Measurements from ENCODE around the gene UQCRHL. TPM values are rescaled to one million over a fixed set of nuclear protein-coding genes. Genes with fewer than 3 reads are reported as not detected.
"Not testable (repeated sequence)": the region's sequence is repeated elsewhere in the genome, so short reads cannot be mapped to it uniquely, and the experiment has no call there.

Gene UQCRHL
- total RNA-seq, 1 donor from 2014 or later: 1.9 TPM

GRCh38 chr1:15835205-15835740, 27.8 kb upstream of the UQCRHL start:
- DNase-seq (ENCODE audit: low read depth): no peak

GRCh38 chr1:15834406-15835204, 27.2 kb upstream of the UQCRHL start:
- TF ChIP-seq CTCF (IDR thresholded peaks at IDR 0.05; ENCODE audit: insufficient read depth, low read length, poor library complexity, severe bottlenecking): no peak
- Histone ChIP-seq H3K36me3 (ENCODE audit: control insufficient read depth, insufficient read depth, low read length) (no peaks in the 10 kb centered on the region), H3K27me3 (ENCODE audit: control insufficient read depth, insufficient read depth, low read length) (no peaks in the 10 kb centered on the region), H3K4me3 (ENCODE audit: low read depth, low read length) (peak overlapping the region; percentile 80)
- no peak for DNase-seq (ENCODE audit: low read depth)

More at GRCh38 chr1:15835205-15835740, 27.8 kb upstream of the UQCRHL start:
- Histone ChIP-seq H3K36me3 (ENCODE audit: control insufficient read depth, insufficient read depth, low read length) (no peaks in the 10 kb centered on the region), H3K4me3 (ENCODE audit: low read depth, low read length) (peak overlapping the region; percentile 80), H3K27me3 (ENCODE audit: control insufficient read depth, insufficient read depth, low read length) (no peaks in the 10 kb centered on the region)
- no peak for TF ChIP-seq CTCF (IDR thresholded peaks at IDR 0.05; ENCODE audit: insufficient read depth, low read length, poor library complexity, severe bottlenecking)

GRCh38 chr1:15833842-15834405, 26.5 kb upstream of the UQCRHL start:
- DNase-seq (ENCODE audit: low read depth): no peak
- no peaks in the 10 kb centered on the region for H3K27me3 ChIP-seq (ENCODE audit: control insufficient read depth, insufficient read depth, low read length)
- TF ChIP-seq CTCF (IDR thresholded peaks at IDR 0.05; ENCODE audit: insufficient read depth, low read length, poor library complexity, severe bottlenecking): no peak
- no peaks in the 10 kb centered on the region for H3K36me3 ChIP-seq (ENCODE audit: control insufficient read depth, insufficient read depth, low read length)
- peak overlapping the region; percentile 80 for H3K4me3 ChIP-seq (ENCODE audit: low read depth, low read length)

- no peak overlapping the region for H3K4me3 ChIP-seq (ENCODE audit: low read depth, low read length)
- no peak for TF ChIP-seq CTCF (IDR thresholded peaks at IDR 0.05; ENCODE audit: insufficient read depth, low read length, poor library complexity, severe bottlenecking)
- DNase-seq (ENCODE audit: low read depth): no peak
- H3K27me3 ChIP-seq (ENCODE audit: control insufficient read depth, insufficient read depth, low read length): no peaks in the 10 kb centered on the region
- H3K36me3 ChIP-seq (ENCODE audit: control insufficient read depth, insufficient read depth, low read length): no peaks in the 10 kb centered on the region
Measured at GRCh38 chr1:15833069-15833679, 25.7 kb upstream of the UQCRHL start.

- Histone ChIP-seq H3K36me3 (ENCODE audit: control insufficient read depth, insufficient read depth, low read length) (no peaks in the 10 kb centered on the region), H3K4me3 (ENCODE audit: low read depth, low read length) (no peak overlapping the region), H3K27me3 (ENCODE audit: control insufficient read depth, insufficient read depth, low read length) (no peaks in the 10 kb centered on the region)
- no peak for TF ChIP-seq CTCF (IDR thresholded peaks at IDR 0.05; ENCODE audit: insufficient read depth, low read length, poor library complexity, severe bottlenecking)
- DNase-seq (ENCODE audit: low read depth): no peak
Measured at GRCh38 chr1:15830258-15830657, 22.8 kb upstream of the UQCRHL start.

- H3K36me3 ChIP-seq (ENCODE audit: control insufficient read depth, insufficient read depth, low read length); H3K4me3 ChIP-seq (ENCODE audit: low read depth, low read length): not testable (repeated sequence)
Measured at GRCh38 chr1:15828931-15829330, 21.5 kb upstream of the UQCRHL start.

GRCh38 chr1:15827567-15827966, 20.1 kb upstream of the UQCRHL start:
- DNase-seq (ENCODE audit: low read depth): not testable (repeated sequence)

More at GRCh38 chr1:15828931-15829330, 21.5 kb upstream of the UQCRHL start:
- not testable (repeated sequence) for H3K27me3 ChIP-seq (ENCODE audit: control insufficient read depth, insufficient read depth, low read length); DNase-seq (ENCODE audit: low read depth)

More at GRCh38 chr1:15827567-15827966, 20.1 kb upstream of the UQCRHL start:
- H3K36me3 ChIP-seq (ENCODE audit: control insufficient read depth, insufficient read depth, low read length); H3K27me3 ChIP-seq (ENCODE audit: control insufficient read depth, insufficient read depth, low read length); H3K4me3 ChIP-seq (ENCODE audit: low read depth, low read length): not testable (repeated sequence)
